Measurements from ENCODE around the gene GADD45G. TPM values are rescaled to one million over a fixed set of nuclear protein-coding genes. Genes with fewer than 3 reads are reported as not detected.
A peak's percentile ranks its signal among the peaks of the same experiment; 100 is the strongest.

Gene GADD45G
- total RNA-seq, 1 experiment from 2014 or later, result not detected

DNA sequence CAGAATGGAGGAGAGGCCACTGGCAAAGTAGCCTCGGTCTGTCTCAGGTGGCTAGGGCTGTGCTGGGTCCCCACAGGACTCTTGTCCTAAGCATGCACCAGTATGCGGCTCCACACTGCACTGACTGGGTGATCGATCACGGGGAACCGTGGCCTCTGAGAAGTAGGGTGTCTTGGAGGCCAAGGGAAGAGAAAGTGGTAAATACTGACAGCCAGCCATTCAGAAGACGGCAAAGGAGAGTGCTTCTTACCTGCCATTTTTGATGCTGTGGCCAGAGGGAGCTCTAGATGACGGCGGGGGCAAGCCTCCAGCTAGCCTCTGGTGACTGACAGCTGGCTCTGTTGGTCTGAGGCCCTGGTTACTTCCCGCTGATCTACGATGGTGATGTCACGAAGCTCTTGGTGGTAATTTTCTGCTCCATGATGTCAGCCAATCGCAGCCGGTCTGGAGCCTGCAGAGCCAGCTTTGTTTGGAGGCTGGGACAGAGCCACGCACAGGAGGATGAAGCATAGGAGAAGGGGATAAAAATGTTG lies 40.4 kb upstream of the GADD45G start:
- ChIA-PET CTCF (interaction anchor here (0.6 to 1.1 kb wide), 4 partner anchors 12 to 494 kb away, joined by 3 to 6 read pairs (median 4); no protein-coding TSS in a partner anchor), POLR2A (no interaction called here)
- peak; percentile 18 for DNase-seq (ENCODE audit: unreplicated experiment)
- H3K36me3 Mint-ChIP-seq (ENCODE audit: insufficient read depth, unreplicated experiment), result no peaks in the 10 kb centered on the region
- no TSS peak for BruUV-seq (replicated peaks)
- H3K4me3 Mint-ChIP-seq (ENCODE audit: unreplicated experiment), result no peak overlapping the region
- H3K27me3 Mint-ChIP-seq (ENCODE audit: insufficient read depth, unreplicated experiment), result no peaks in the 10 kb centered on the region
- H3K27ac Mint-ChIP-seq (ENCODE audit: low read depth, unreplicated experiment), result no peak overlapping the region
- TF ChIP-seq, protein P1, sequence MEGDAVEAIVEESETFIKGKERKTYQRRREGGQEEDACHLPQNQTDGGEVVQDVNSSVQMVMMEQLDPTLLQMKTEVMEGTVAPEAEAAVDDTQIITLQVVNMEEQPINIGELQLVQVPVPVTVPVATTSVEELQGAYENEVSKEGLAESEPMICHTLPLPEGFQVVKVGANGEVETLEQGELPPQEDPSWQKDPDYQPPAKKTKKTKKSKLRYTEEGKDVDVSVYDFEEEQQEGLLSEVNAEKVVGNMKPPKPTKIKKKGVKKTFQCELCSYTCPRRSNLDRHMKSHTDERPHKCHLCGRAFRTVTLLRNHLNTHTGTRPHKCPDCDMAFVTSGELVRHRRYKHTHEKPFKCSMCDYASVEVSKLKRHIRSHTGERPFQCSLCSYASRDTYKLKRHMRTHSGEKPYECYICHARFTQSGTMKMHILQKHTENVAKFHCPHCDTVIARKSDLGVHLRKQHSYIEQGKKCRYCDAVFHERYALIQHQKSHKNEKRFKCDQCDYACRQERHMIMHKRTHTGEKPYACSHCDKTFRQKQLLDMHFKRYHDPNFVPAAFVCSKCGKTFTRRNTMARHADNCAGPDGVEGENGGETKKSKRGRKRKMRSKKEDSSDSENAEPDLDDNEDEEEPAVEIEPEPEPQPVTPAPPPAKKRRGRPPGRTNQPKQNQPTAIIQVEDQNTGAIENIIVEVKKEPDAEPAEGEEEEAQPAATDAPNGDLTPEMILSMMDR (IDR thresholded peaks at IDR 0.05; ENCODE audit: unreplicated experiment), result no peak
- intact Hi-C loops (cut with micrococcal nuclease), result no loop called here
- H3K9me3 Mint-ChIP-seq (ENCODE audit: unreplicated experiment), result no peaks in the 10 kb centered on the region
- no peaks in the 10 kb centered on the region for H3K4me1 Mint-ChIP-seq (ENCODE audit: insufficient read depth, unreplicated experiment)

DNA sequence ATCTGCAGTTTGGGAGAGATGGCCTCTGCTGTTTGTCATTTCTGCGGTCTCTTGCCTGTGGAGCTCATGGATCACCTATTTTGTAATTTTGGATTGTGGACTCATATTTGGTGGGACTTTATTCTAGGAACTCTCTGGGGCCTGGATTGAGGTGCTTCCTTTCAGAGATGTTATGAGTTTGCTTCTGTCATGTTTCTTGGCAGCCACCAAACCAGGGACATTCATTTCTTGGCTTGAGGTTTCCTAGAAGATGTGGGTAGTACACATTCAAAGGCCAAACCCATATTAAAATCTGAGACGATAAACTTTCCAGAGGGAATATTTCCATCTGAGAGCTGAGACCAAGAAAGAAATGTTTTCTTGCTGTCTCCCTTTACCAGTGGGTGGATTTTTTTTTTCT lies 37.2 kb upstream of the GADD45G start:
- Mint-ChIP-seq H3K4me1 (ENCODE audit: insufficient read depth, unreplicated experiment) (no peaks in the 10 kb centered on the region), H3K36me3 (ENCODE audit: insufficient read depth, unreplicated experiment) (no peaks in the 10 kb centered on the region), H3K4me3 (ENCODE audit: unreplicated experiment) (no peak overlapping the region), H3K27ac (ENCODE audit: low read depth, unreplicated experiment) (no peak overlapping the region), H3K9me3 (ENCODE audit: unreplicated experiment) (no peaks in the 10 kb centered on the region), H3K27me3 (ENCODE audit: insufficient read depth, unreplicated experiment) (peaks cover 14% of the 10 kb centered on the region)
- TF ChIP-seq, protein P1 (IDR thresholded peaks at IDR 0.05; ENCODE audit: unreplicated experiment), result no peak
- intact Hi-C loops (cut with micrococcal nuclease), result no loop called here
- DNase-seq (ENCODE audit: unreplicated experiment), result no peak
- BruUV-seq (replicated peaks), result no TSS peak
- ChIA-PET POLR2A (no interaction called here), CTCF (interaction anchor here (0.6 to 1.2 kb wide), 3 partner anchors 34 to 554 kb away, joined by 3 to 5 read pairs (median 3); no protein-coding TSS in a partner anchor)

DNA sequence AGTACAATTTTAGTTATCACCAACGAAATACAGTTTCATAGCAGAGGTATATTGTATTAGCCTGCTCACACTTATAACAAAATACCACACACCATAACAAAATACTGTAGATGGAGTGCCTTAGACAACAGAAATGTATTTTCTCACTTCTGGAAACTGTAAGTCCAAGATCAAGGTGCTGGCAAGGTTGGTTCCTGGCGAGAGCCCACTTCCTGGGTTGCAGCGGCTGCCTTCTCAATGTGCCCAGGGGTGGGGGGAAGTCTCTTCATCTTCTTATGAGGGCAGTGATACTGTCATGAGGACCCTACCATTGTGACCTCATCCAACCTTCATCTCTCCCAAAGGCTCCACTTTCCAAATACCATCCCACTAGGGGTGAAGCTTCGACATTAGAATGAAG lies 30.5 kb upstream of the GADD45G start:
- H3K4me1 Mint-ChIP-seq (ENCODE audit: insufficient read depth, unreplicated experiment), result no peaks in the 10 kb centered on the region
- TF ChIP-seq, protein P1 (IDR thresholded peaks at IDR 0.05; ENCODE audit: unreplicated experiment), result no peak
- no peak overlapping the region for H3K4me3 Mint-ChIP-seq (ENCODE audit: unreplicated experiment)
- intact Hi-C loops (cut with micrococcal nuclease), result no loop called here
- CTCF ChIA-PET, result interaction anchor here (0.6 to 2.2 kb wide), 2 partner anchors 14 to 232 kb away, joined by 3 to 8 read pairs; no protein-coding TSS in a partner anchor
- no peaks in the 10 kb centered on the region for H3K36me3 Mint-ChIP-seq (ENCODE audit: insufficient read depth, unreplicated experiment)
- H3K27ac Mint-ChIP-seq (ENCODE audit: low read depth, unreplicated experiment), result no peak overlapping the region
- no peak for DNase-seq (ENCODE audit: unreplicated experiment)
- no peaks in the 10 kb centered on the region for H3K9me3 Mint-ChIP-seq (ENCODE audit: unreplicated experiment)
- BruUV-seq (replicated peaks), result no TSS peak
- peaks cover 69% of the 10 kb centered on the region for H3K27me3 Mint-ChIP-seq (ENCODE audit: insufficient read depth, unreplicated experiment)
- POLR2A ChIA-PET, result no interaction called here

DNA sequence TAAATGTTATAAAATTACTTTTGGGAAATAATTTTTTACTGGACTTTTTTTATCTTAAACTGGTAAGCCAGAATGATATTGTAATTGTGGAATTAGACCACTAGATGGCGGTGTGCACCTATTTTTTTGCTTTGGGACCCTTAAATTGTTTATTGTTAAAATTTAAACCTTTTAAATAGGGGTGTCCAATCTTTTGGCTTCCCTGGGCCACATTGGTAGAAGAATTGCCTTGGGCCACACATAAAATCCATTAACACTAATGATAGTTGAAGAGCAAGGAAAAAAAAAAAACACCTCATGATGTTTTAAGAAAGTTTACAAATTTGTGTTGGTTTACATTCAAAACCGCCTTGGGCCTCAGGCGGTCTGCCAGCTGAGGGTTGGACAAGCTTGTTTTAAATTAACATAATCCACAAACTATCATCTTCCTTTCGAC lies 28.4 kb upstream of the GADD45G start:
- Mint-ChIP-seq H3K27me3 (ENCODE audit: insufficient read depth, unreplicated experiment) (peaks cover 89% of the 10 kb centered on the region), H3K36me3 (ENCODE audit: insufficient read depth, unreplicated experiment) (no peaks in the 10 kb centered on the region), H3K4me3 (ENCODE audit: unreplicated experiment) (no peak overlapping the region), H3K27ac (ENCODE audit: low read depth, unreplicated experiment) (no peak overlapping the region), H3K9me3 (ENCODE audit: unreplicated experiment) (no peaks in the 10 kb centered on the region), H3K4me1 (ENCODE audit: insufficient read depth, unreplicated experiment) (no peaks in the 10 kb centered on the region)
- no TSS peak for BruUV-seq (replicated peaks)
- TF ChIP-seq, protein P1 (IDR thresholded peaks at IDR 0.05; ENCODE audit: unreplicated experiment), result peak; percentile 74
- intact Hi-C loops (cut with micrococcal nuclease), result no loop called here
- DNase-seq (ENCODE audit: unreplicated experiment), result peak; percentile 56
- ChIA-PET POLR2A (no interaction called here), CTCF (interaction anchor here (0.5 to 3.6 kb wide), 30 partner anchors 10 to 1316 kb away, joined by 3 to 25 read pairs (median 4); no protein-coding TSS in a partner anchor)
